ENCODE results near the gene HNMT. TPM values are rescaled to one million over a fixed set of nuclear protein-coding genes. Genes with fewer than 3 reads are reported as not detected.

HNMT gene
- total and polyA plus RNA-seq, 2 of the 8 experiments (the other 6 are each of a cell fraction or from before 2014, with no cell fraction given): 1.6 to 3.6 TPM

DNA sequence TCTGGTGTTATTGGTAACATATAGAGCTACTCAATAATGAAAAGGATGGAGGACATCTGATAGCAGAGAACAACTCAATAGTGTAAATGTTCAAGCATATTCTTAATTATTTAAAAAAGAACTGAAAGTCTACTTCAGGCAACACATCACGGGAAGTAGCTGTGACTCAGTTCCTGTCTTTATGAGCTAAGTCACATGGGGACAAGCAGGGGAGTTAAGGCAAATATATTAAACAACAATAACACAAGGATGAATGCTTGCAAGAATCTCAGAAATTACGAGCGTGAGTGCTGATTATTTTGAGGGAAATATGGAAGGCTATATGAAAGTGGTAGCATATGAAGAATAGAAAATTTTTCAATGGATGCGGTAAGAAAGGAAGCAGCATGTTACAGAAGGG lies 4.0 kb upstream of the HNMT start:
- no peak overlapping the region for H3K4me3 ChIP-seq (ENCODE audit: extremely low read depth in 1 of 4, insufficient read depth in 2 of 4, low read depth in 3 of 4, low read length in 4 of 4)
- no peak overlapping the region for H2BK15ac ChIP-seq (ENCODE audit: low read length)
- H2BK20ac ChIP-seq (ENCODE audit: low read length): no peak overlapping the region
- no peak overlapping the region for H3K23ac ChIP-seq (ENCODE audit: insufficient read length)
- no peak overlapping the region for H2BK120ac ChIP-seq (replicated peaks; ENCODE audit: low read depth, low read length)
- H3K4ac ChIP-seq (replicated peaks; ENCODE audit: insufficient read length, low read depth, low read length): no peak overlapping the region
- ChIA-PET CTCF (ENCODE audit: partially characterized antibody) (no interaction called here), POLR2A (ENCODE audit: partially characterized antibody) (no interaction called here)
- peaks cover 2 to 12% (median 5%) of the 10 kb centered on the region in 4 experiments; a peak in 6 of 7 replicates for H3K4me1 ChIP-seq (replicated peaks in 1 of 4; ENCODE audit: control insufficient read depth in 3 of 4, insufficient read depth in 4 of 4, low read length in 3 of 4)
- no peak for TF ChIP-seq NANOG (IDR thresholded peaks at IDR 0.05; ENCODE audit: insufficient read depth, low read depth, low read length, poor library complexity, severe bottlenecking)
- TF ChIP-seq, protein P1, sequence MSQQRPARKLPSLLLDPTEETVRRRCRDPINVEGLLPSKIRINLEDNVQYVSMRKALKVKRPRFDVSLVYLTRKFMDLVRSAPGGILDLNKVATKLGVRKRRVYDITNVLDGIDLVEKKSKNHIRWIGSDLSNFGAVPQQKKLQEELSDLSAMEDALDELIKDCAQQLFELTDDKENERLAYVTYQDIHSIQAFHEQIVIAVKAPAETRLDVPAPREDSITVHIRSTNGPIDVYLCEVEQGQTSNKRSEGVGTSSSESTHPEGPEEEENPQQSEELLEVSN (IDR thresholded peaks at IDR 0.05): no peak
- H4K91ac ChIP-seq (replicated peaks; ENCODE audit: insufficient read length, low read length): no peak overlapping the region
- no peak overlapping the region for H3K27ac ChIP-seq (ENCODE audit: low read depth, low read length)
- no peaks in the 10 kb centered on the region for H3K36me3 ChIP-seq (ENCODE audit: control insufficient read depth in 2 of 4, insufficient read depth in 4 of 4, low read length in 3 of 4)
- H2AFZ ChIP-seq (ENCODE audit: low read length): no peak overlapping the region
- no peaks in the 10 kb centered on the region for H4K20me1 ChIP-seq (replicated peaks in 1 of 2; ENCODE audit: control insufficient read depth in 1 of 2, insufficient read depth in 2 of 2, low read length in 2 of 2)
- no peaks in the 10 kb centered on the region for H3K9me3 ChIP-seq (ENCODE audit: insufficient read depth in 2 of 2, low read depth in 1 of 2, low read length in 1 of 2)
- H3K18ac ChIP-seq (ENCODE audit: extremely low read depth, low read length): no peak overlapping the region
- H2AK5ac ChIP-seq (ENCODE audit: low read depth, low read length): no peak overlapping the region
- no peak for DNase-seq (ENCODE audit: low read depth in 1 of 2, low spot score in 2 of 2)
- H3K23me2 ChIP-seq (ENCODE audit: low read depth, low read length): no peaks in the 10 kb centered on the region
- H2BK12ac ChIP-seq (ENCODE audit: low read depth, low read length): no peak overlapping the region
- 94% methylated on average over 4 of the region's 4 CpGs; no CpG with 5 or more reads in 1 of the 2 experiments for WGBS, 2 experiments (ENCODE audit: extremely low coverage in 1 of 2, insufficient coverage in 1 of 2, insufficient read length in 1 of 2, insufficient replicate concordance in 2 of 2, low coverage in 1 of 2, low lambda C conversion rate in 2 of 2, missing lambda C conversion rate in 1 of 2)
- FAIRE-seq: no peak
- no peak overlapping the region for H2BK5ac ChIP-seq (ENCODE audit: low read depth, low read length)
- H3K79me1 ChIP-seq (ENCODE audit: low read depth, low read length): no peaks in the 10 kb centered on the region
- H4K5ac ChIP-seq (ENCODE audit: insufficient read length, low read depth, low read length): no peak overlapping the region
- no peak overlapping the region for H4K8ac ChIP-seq (ENCODE audit: extremely low read depth, insufficient read depth, low read length)
- H3K56ac ChIP-seq (replicated peaks; ENCODE audit: insufficient read length, low read depth, low read length): no peak overlapping the region
- no peak overlapping the region for H3K4me2 ChIP-seq (ENCODE audit: insufficient read depth in 1 of 2, low read depth in 2 of 2, low read length in 2 of 2)
- H3K79me2 ChIP-seq (ENCODE audit: control insufficient read depth in 1 of 2, insufficient read depth in 2 of 2, low read length in 2 of 2): no peaks in the 10 kb centered on the region
- H3K14ac ChIP-seq (ENCODE audit: insufficient read length): no peak overlapping the region
- no peak overlapping the region for H3K9ac ChIP-seq (replicated peaks in 1 of 4; ENCODE audit: extremely low read depth in 1 of 4, low read depth in 3 of 4, low read length in 3 of 4)
- no peaks in the 10 kb centered on the region for H3K27me3 ChIP-seq (replicated peaks in 1 of 4; ENCODE audit: control insufficient read depth in 3 of 4, extremely low read depth in 1 of 4, insufficient read depth in 3 of 4, low read length in 3 of 4)
